GM21515 (cell line): ENCODE results near the gene BAG3.
"Not testable (repeated sequence)": the region's sequence is repeated elsewhere in the genome, so short reads cannot be mapped to it uniquely, and the experiment has no call there.

ENCODE experiments used
- ATAC-seq: cut with Tn5 transposase; IDR thresholded peaks from one replicate; pipeline ENCODE4 v1.9.1; 2021; ENCODE audit not compliant: unreplicated experiment

BAG3 gene

GRCh38 chr10:119689016-119689580 lies 37.9 kb downstream of the BAG3 start:
- ATAC-seq = no peak

GRCh38 chr10:119691726-119692125 lies 40.5 kb downstream of the BAG3 start:
- no peak for ATAC-seq

- no peak for ATAC-seq
Measured at GRCh38 chr10:119693262-119693957, 42.2 kb downstream of the BAG3 start.

- no peak for ATAC-seq
Measured at GRCh38 chr10:119694608-119695007, 43.4 kb downstream of the BAG3 start.

DNA sequence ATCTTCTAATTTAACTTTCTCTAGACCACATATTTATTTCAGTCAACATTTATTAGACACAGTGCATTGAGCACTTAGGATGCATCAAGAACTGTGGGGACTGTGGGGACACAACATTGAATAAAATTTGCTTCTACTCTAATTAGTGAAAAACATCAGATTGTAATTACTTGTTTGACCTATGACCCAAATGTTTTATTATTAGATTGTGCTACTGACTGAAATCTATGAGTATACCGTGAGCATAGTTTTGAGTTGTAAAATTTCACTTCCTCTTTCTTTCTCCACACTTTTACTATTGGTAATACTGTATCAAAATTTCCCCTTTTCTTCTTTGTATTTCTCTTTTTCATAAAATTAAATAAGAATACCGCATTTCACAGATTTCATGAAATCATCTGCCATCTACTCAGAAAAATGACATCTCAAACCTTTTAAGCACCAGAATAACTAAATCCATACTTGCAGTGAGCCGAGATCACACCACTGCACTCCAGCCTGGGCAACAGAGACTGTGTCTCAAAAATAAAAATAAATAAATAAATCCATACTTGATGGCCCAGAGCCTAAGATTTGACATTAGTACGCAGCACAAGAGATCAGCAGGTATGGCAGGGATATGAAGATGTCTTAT lies 49.3 kb downstream of the BAG3 start:
- peak; percentile 51 for ATAC-seq

GRCh38 chr10:119701861-119702260 lies 50.7 kb downstream of the BAG3 start:
- ATAC-seq = no peak

DNA sequence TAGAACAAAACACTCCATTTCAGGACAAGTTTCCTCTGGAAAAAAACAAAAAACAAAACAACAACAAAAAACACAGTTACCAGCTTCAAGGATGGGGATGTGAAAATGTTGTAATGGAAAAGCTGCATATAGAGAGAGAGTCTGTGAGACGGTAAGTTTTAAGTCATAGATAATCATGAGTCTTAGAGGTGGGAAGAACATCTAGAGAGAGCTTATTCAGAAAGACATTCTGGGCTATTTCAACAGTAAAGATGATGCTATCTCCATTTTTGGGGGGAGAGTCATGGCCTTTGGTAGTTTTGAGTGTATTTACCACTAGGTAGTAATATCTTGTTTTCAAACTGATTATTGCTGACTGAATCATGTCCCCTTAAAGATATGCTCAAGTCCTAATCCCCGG lies 51.4 kb downstream of the BAG3 start:
- ATAC-seq = no peak

- peak; percentile 1 for ATAC-seq
Measured at GRCh38 chr10:119703903-119704508, 52.8 kb downstream of the BAG3 start.

DNA sequence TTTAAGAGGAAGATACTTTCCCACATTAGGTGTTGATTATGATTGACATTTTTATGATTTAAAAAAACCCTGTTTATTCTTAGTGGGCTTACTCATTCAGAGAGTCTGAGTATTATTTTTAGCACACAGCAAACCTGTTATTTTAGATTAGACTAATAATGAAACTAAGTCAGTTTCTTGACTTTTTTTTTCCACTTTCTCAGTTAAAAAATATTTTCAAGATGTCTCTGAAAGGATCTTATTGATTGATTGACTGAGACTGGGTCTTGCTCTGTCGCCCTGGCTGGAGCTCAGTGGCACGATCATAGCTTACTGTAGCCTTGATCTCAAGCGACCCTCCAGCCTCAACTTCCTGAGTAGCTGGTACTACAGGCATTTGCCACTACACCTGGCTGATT lies 54.3 kb downstream of the BAG3 start:
- peak; percentile 47 for ATAC-seq

DNA sequence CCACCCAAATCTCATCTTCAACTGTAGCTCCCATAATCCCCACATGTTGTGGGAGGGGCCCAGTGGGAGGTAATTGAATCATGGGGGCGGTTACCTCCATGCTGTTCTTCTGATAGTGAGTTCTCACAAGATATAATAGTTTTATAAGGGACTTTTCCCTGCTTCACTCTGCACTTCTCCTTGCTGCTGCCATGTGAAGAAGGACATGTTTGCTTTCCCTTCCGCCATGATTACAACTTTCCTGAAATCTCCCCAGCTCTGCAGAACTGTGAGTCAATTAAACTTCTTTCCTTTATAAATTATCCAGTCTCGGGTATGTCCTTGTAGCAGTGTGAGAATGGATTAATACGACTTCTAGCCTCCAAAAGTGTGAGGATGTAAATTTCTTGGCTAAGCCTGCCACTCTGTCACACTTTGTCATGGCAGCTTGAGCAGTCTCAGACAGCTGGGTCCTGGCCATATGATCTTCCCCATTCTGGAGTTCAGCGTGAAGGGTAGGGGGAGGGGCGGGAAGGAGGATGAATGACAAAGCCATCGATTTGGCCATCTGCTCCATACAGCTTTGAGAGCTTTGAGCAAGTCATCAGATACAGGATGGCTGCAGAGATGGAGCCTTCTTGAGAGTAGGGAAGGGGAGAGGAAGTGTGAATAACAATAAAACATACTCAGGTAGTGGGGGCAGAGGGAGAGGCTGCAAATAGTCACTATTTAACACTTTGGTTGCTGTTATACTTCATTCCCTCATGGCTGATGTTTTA lies 55.5 kb downstream of the BAG3 start:
- ATAC-seq = no peak

- ATAC-seq = not testable (repeated sequence)
Measured at GRCh38 chr10:119707331-119707730, 56.2 kb downstream of the BAG3 start.

- not testable (repeated sequence) for ATAC-seq
Measured at GRCh38 chr10:119710935-119711334, 59.8 kb downstream of the BAG3 start.

GRCh38 chr10:119713744-119714483 lies 62.7 kb downstream of the BAG3 start:
- ATAC-seq = no peak

- no peak for ATAC-seq
Measured at GRCh38 chr10:119714484-119714816, 63.3 kb downstream of the BAG3 start.

- no peak for ATAC-seq
Measured at GRCh38 chr10:119715628-119716505, 64.7 kb downstream of the BAG3 start.

- ATAC-seq = no peak
Measured at GRCh38 chr10:119723161-119723560, 72.0 kb downstream of the BAG3 start.

- ATAC-seq = no peak
Measured at GRCh38 chr10:119723624-119724023, 72.4 kb downstream of the BAG3 start.

GRCh38 chr10:119724593-119725516 lies 73.7 kb downstream of the BAG3 start:
- ATAC-seq = no peak

GRCh38 chr10:119725517-119725827 lies 74.3 kb downstream of the BAG3 start:
- no peak for ATAC-seq
